Astrocyte of the hippocampus (primary cell): Measurements from ENCODE around the gene TEX19.
A peak's percentile ranks its signal among the peaks of the same experiment; 100 is the strongest.
"Not testable (repeated sequence)": the region's sequence is repeated elsewhere in the genome, so short reads cannot be mapped to it uniquely, and the experiment has no call there.

Experiments
- DNase-seq: peaks from one replicate; pipeline ENCODE4 v3.0.0; 2011; ENCODE audit warnings: low read depth, low spot score

Gene TEX19

GRCh38 chr17:82375359-82376041 is 16.5 kb downstream of the TEX19 start:
- DNase-seq: no peak

- no peak for DNase-seq
Measured at GRCh38 chr17:82376042-82376730, 17.1 kb downstream of the TEX19 start.

- not testable (repeated sequence) for DNase-seq
Measured at GRCh38 chr17:82377294-82377693, 18.2 kb downstream of the TEX19 start.

- DNase-seq: no peak
Measured at GRCh38 chr17:82377924-82378740, 19.1 kb downstream of the TEX19 start.

GRCh38 chr17:82378741-82379021 is 19.6 kb downstream of the TEX19 start:
- no peak for DNase-seq

- no peak for DNase-seq
Measured at GRCh38 chr17:82380860-82381702, 22.0 kb downstream of the TEX19 start.

- not testable (repeated sequence) for DNase-seq
Measured at GRCh38 chr17:82381703-82382009, 22.6 kb downstream of the TEX19 start.

- not testable (repeated sequence) for DNase-seq
Measured at GRCh38 chr17:82382220-82382932, 23.3 kb downstream of the TEX19 start.

- DNase-seq: no peak
Measured at GRCh38 chr17:82382933-82383255, 23.8 kb downstream of the TEX19 start.

GRCh38 chr17:82383411-82383810 is 24.4 kb downstream of the TEX19 start:
- no peak for DNase-seq

- DNase-seq: no peak
Measured at GRCh38 chr17:82384051-82384729, 25.1 kb downstream of the TEX19 start.

- DNase-seq: peak; percentile 40
Measured at GRCh38 chr17:82384730-82385481, 25.9 kb downstream of the TEX19 start.

GRCh38 chr17:82385559-82386254 is 26.7 kb downstream of the TEX19 start:
- DNase-seq: no peak

- no peak for DNase-seq
Measured at GRCh38 chr17:82386255-82386831, 27.3 kb downstream of the TEX19 start.

- no peak for DNase-seq
Measured at GRCh38 chr17:82386881-82387704, 28.0 kb downstream of the TEX19 start.

- no peak for DNase-seq
Measured at GRCh38 chr17:82387705-82388106, 28.7 kb downstream of the TEX19 start.

- DNase-seq: peak; percentile 28
Measured at GRCh38 chr17:82388223-82388921, 29.3 kb downstream of the TEX19 start.

GRCh38 chr17:82388922-82389283 is 29.9 kb downstream of the TEX19 start:
- no peak for DNase-seq
